ENCODE data around the gene SPZ1.

DNA sequence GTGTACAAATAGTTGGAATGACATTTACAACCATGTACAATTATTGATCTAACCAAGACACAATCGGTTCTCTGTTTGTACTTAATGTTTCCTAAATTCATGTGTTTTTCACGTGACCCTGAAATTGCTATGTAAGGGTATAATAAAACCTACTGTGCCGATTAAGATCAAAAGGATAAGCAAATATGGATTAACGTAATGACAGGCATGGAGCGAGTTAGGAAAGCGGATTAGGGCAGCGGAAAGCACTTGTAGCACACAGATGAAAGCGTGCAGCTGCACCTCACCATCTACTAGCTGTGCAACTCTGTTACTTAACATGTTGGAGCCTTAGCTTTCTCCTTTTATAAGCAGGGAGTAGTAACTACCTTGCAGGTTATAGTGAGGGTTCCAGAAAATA lies 49.7 kb downstream of the SPZ1 start:
- TF ChIP-seq, protein P1, sequence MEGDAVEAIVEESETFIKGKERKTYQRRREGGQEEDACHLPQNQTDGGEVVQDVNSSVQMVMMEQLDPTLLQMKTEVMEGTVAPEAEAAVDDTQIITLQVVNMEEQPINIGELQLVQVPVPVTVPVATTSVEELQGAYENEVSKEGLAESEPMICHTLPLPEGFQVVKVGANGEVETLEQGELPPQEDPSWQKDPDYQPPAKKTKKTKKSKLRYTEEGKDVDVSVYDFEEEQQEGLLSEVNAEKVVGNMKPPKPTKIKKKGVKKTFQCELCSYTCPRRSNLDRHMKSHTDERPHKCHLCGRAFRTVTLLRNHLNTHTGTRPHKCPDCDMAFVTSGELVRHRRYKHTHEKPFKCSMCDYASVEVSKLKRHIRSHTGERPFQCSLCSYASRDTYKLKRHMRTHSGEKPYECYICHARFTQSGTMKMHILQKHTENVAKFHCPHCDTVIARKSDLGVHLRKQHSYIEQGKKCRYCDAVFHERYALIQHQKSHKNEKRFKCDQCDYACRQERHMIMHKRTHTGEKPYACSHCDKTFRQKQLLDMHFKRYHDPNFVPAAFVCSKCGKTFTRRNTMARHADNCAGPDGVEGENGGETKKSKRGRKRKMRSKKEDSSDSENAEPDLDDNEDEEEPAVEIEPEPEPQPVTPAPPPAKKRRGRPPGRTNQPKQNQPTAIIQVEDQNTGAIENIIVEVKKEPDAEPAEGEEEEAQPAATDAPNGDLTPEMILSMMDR (IDR thresholded peaks at IDR 0.05), result no peak
- no peak for TF ChIP-seq POLR2A (IDR thresholded peaks at IDR 0.05)
- TF ChIP-seq EP300 (IDR thresholded peaks at IDR 0.05), result no peak
